ENCODE results near the gene GALNT11.
"Not testable (repeated sequence)": the region's sequence is repeated elsewhere in the genome, so short reads cannot be mapped to it uniquely, and the experiment has no call there.

- TF ChIP-seq CTCF, POLR2A (IDR thresholded peaks at IDR 0.05): not testable (repeated sequence)
These were observed 17.6 kb downstream of the GALNT11 start for GRCh38 chr7:152043086-152043485.

All from heart left ventricle (tissue), 13 donors.